Panc1 (cell line): ENCODE data around the gene SENP5. TPM values are rescaled to one million over a fixed set of nuclear protein-coding genes. Genes with fewer than 3 reads are reported as not detected.

Source experiments
- ATAC-seq: fragments of 200-7000 bp; cut with Tn5 transposase; 2 replicates; pipeline ENCODE4 v1.9.1; 2020; ENCODE audit warnings: mild to moderate bottlenecking, moderate library complexity
- BruUV-seq: library from RNA; stranded (reverse); fragments of 400-500 nt; replicated peaks from 2 replicates; lab custom pipeline; 2021; lab: Mats Ljungman, UMichigan
- CTCF ChIA-PET: fragments of 300-600 bp; sonication (Branson Sonifier 250); formaldehyde crosslinking; loops from one replicate; lab custom pipeline; 2022; ENCODE audit warnings: antibody characterized with exemption; lab: Charles Lee
- POLR2A ChIA-PET: fragments of 300-600 bp; sonication (Branson Sonifier 250); formaldehyde crosslinking; loops from one replicate; lab custom pipeline; 2022; ENCODE audit warnings: antibody characterized with exemption; lab: Charles Lee
- DNase-seq: peaks from one replicate; pipeline ENCODE4 v3.0.0-alpha.2; 2010; ENCODE audit warnings: low read depth, low spot score
- H3K27ac ChIP-seq: 2 replicates; pipeline ENCODE4 v1.5.1; 2011; ENCODE audit warnings: mild to moderate bottlenecking, low read length, inconsistent platforms
- H3K27me3 ChIP-seq: fragments of 200-500 bp; sonication (Bioruptor generic); 2 replicates; pipeline ENCODE4 v1.6.0; 2014; ENCODE audit warnings: low read length, inconsistent platforms; ENCODE audit not compliant: control insufficient read depth, insufficient read depth
- H3K36me3 ChIP-seq: fragments of 200-500 bp; sonication (Bioruptor generic); 2 replicates; pipeline ENCODE4 v1.5.1; 2014; ENCODE audit warnings: inconsistent platforms, mild to moderate bottlenecking, low read length, moderate library complexity; ENCODE audit not compliant: control insufficient read depth, insufficient read depth
- H3K4me1 ChIP-seq: 2 replicates; pipeline ENCODE4 v1.5.1; 2011; ENCODE audit warnings: inconsistent platforms, mild to moderate bottlenecking, low read length, moderate library complexity; ENCODE audit not compliant: control insufficient read depth, insufficient read depth
- H3K4me3 ChIP-seq, 2 experiments: 2 replicates each; pipeline ENCODE4 v1.5.1; 2011 to 2012; ENCODE audit warnings: low read depth in 2 of 2, low read length in 2 of 2, mild to moderate bottlenecking in 2 of 2, inconsistent platforms in 1 of 2, moderate library complexity in 1 of 2
- H3K9me3 ChIP-seq: fragments of 200-500 bp; sonication (Bioruptor generic); 2 replicates; pipeline ENCODE4 v1.5.1; 2014; ENCODE audit warnings: low read depth, mild to moderate bottlenecking, inconsistent platforms, low read length, moderate library complexity; ENCODE audit not compliant: control insufficient read depth, insufficient read depth
- POLR2AphosphoS5 ChIP-seq: IDR thresholded peaks from 2 replicates; pipeline ENCODE4 v1.6.1; 2012; ENCODE audit warnings: mild to moderate bottlenecking, low read depth, low read length, moderate library complexity
- SIN3A ChIP-seq: IDR thresholded peaks from 2 replicates; pipeline ENCODE4 v1.6.1; 2012; ENCODE audit warnings: low read depth, mild to moderate bottlenecking, low read length, moderate library complexity, borderline replicate concordance; ENCODE audit not compliant: insufficient read depth
- TCF7L2 ChIP-seq: IDR thresholded peaks from 2 replicates; pipeline ENCODE4 v1.6.1; 2011; ENCODE audit warnings: mild to moderate bottlenecking, low read depth, low read length, inconsistent platforms
- in situ Hi-C: cut with HindIII; loops from 2 replicates; pipeline ENCODE4 v1.10.0; 2016; ENCODE audit warnings: low sequenced_read_pairs, low pct_unique_long_range_greater_than_20kb
- intact Hi-C: fragments of 100-400 bp; cut with micrococcal nuclease; formaldehyde crosslinking; loops from one replicate; pipeline ENCODE4 v1.10.0; 2022; ENCODE audit not compliant: unreplicated experiment
- total RNA-seq: library from RNA; stranded (reverse); gene quantifications from one replicate; pipeline ENCODE4 v1.2.1, GENCODE V29; 2021; ENCODE audit not compliant: unreplicated experiment
- TF ChIP-seq, protein P1 (sequence below), 2 experiments: IDR thresholded peaks; 2 replicates each; pipeline ENCODE4 v1.6.1; 2011 to 2012; ENCODE audit warnings: low read depth in 2 of 2, control low read depth in 1 of 2, low read length in 1 of 2, mild to moderate bottlenecking in 1 of 2, moderate library complexity in 1 of 2; ENCODE audit not compliant: insufficient read depth in 1 of 2
- TF ChIP-seq, protein P2 (sequence below): fragments of 450-650 bp; IDR thresholded peaks from 2 replicates; pipeline ENCODE4 v1.5.1; 2017; ENCODE audit warnings: mild to moderate bottlenecking

Gene SENP5
- total RNA-seq, 1 experiment from 2014 or later: 40.0 TPM

DNA sequence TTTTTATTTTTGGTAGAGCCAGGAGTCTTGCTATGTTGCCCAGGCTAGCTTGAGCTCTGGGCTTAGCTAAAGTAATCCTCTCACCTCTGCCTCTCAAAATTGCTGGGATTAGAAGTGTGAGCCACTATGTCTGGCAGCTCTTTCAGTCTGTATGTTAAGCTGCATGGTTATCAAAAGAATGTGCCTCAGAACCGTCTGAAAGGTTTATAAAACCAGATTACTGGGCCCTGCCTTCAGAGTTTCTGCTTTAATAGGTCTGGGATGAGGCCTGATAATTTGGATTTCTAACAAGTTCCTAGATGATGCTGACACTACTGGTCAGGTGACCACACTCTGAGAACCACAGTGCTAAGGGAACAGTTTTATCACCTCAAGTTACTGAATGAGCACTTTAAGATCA is 34.6 kb downstream of the SENP5 start:
- in situ Hi-C loops: no loop called here
- Histone ChIP-seq H3K27ac (no peak overlapping the region), H3K9me3 (no peaks in the 10 kb centered on the region), H3K36me3 (peaks cover 33% of the 10 kb centered on the region; the same call in 1 of the 2 replicates), H3K4me1 (no peaks in the 10 kb centered on the region), H3K27me3 (no peaks in the 10 kb centered on the region), H3K4me3 (no peak overlapping the region)
- no TSS peak for BruUV-seq
- ChIA-PET CTCF (no interaction called here), POLR2A (no interaction called here)
- DNase-seq (no peak), ATAC-seq (no peak)
- intact Hi-C loops: no loop called here
- TF ChIP-seq POLR2AphosphoS5 (no peak), TCF7L2 (no peak)
- TF ChIP-seq, protein P1, sequence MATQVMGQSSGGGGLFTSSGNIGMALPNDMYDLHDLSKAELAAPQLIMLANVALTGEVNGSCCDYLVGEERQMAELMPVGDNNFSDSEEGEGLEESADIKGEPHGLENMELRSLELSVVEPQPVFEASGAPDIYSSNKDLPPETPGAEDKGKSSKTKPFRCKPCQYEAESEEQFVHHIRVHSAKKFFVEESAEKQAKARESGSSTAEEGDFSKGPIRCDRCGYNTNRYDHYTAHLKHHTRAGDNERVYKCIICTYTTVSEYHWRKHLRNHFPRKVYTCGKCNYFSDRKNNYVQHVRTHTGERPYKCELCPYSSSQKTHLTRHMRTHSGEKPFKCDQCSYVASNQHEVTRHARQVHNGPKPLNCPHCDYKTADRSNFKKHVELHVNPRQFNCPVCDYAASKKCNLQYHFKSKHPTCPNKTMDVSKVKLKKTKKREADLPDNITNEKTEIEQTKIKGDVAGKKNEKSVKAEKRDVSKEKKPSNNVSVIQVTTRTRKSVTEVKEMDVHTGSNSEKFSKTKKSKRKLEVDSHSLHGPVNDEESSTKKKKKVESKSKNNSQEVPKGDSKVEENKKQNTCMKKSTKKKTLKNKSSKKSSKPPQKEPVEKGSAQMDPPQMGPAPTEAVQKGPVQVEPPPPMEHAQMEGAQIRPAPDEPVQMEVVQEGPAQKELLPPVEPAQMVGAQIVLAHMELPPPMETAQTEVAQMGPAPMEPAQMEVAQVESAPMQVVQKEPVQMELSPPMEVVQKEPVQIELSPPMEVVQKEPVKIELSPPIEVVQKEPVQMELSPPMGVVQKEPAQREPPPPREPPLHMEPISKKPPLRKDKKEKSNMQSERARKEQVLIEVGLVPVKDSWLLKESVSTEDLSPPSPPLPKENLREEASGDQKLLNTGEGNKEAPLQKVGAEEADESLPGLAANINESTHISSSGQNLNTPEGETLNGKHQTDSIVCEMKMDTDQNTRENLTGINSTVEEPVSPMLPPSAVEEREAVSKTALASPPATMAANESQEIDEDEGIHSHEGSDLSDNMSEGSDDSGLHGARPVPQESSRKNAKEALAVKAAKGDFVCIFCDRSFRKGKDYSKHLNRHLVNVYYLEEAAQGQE (IDR thresholded peaks at IDR 0.05; ENCODE audit: insufficient read depth in 1 of 2, low read depth in 2 of 2, low read length in 1 of 2): no peak
- TF ChIP-seq, protein P2, sequence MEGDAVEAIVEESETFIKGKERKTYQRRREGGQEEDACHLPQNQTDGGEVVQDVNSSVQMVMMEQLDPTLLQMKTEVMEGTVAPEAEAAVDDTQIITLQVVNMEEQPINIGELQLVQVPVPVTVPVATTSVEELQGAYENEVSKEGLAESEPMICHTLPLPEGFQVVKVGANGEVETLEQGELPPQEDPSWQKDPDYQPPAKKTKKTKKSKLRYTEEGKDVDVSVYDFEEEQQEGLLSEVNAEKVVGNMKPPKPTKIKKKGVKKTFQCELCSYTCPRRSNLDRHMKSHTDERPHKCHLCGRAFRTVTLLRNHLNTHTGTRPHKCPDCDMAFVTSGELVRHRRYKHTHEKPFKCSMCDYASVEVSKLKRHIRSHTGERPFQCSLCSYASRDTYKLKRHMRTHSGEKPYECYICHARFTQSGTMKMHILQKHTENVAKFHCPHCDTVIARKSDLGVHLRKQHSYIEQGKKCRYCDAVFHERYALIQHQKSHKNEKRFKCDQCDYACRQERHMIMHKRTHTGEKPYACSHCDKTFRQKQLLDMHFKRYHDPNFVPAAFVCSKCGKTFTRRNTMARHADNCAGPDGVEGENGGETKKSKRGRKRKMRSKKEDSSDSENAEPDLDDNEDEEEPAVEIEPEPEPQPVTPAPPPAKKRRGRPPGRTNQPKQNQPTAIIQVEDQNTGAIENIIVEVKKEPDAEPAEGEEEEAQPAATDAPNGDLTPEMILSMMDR: no peak

DNA sequence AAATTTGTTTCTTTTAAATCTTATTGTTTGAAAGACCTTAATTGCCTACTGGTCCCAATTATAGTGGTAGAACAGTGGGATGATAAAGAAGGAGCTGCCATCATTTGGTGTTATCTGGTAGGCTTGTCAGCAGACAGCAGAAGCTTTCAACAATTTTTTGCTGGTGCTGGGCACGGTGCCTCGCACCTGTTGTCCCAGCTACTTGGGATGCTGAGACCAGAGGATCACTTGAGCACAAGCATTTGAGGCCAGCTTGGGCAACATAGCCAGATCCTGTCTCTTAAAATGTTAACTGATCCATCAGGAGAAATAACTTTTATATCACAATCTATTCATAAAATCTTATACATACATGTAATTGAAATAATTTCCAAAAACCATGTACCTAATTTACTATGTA is 36.0 kb downstream of the SENP5 start:
- Histone ChIP-seq H3K27me3 (no peaks in the 10 kb centered on the region), H3K27ac (no peak overlapping the region), H3K4me3 (no peak overlapping the region), H3K4me1 (no peaks in the 10 kb centered on the region), H3K36me3 (peaks cover 33% of the 10 kb centered on the region; the same call in 1 of the 2 replicates), H3K9me3 (no peaks in the 10 kb centered on the region)
- no peak for DNase-seq
- TF ChIP-seq, protein P2: no peak
- TF ChIP-seq, protein P1 (IDR thresholded peaks at IDR 0.05; ENCODE audit: insufficient read depth in 1 of 2, low read depth in 2 of 2, low read length in 1 of 2): no peak
- TF ChIP-seq POLR2AphosphoS5 (no peak), SIN3A (no peak), TCF7L2 (no peak)
- TSS peak; percentile 27 for BruUV-seq
- in situ Hi-C loops (no loop called here), intact Hi-C loops (no loop called here)
- ChIA-PET CTCF (no interaction called here), POLR2A (no interaction called here)
- no peak for ATAC-seq
